Neural crest cell (in vitro differentiated cells): ENCODE results near the gene CFAP100. TPM values are rescaled to one million over a fixed set of nuclear protein-coding genes. Genes with fewer than 3 reads are reported as not detected.

Experiments
- DNase-seq: peaks from one replicate; pipeline ENCODE4 v3.0.0; 2021; ENCODE audit warnings: low read depth, mixed read lengths, low spot score
- H3K27ac Mint-ChIP-seq: one replicate; pipeline ENCODE4 v1.8.0; 2021; ENCODE audit warnings: mild to moderate bottlenecking, mixed read lengths; ENCODE audit not compliant: unreplicated experiment
- H3K27me3 Mint-ChIP-seq: 2 replicates; pipeline ENCODE4 v1.8.0; 2021; ENCODE audit warnings: low read depth, mild to moderate bottlenecking, mixed read lengths
- H3K36me3 Mint-ChIP-seq: 2 replicates; pipeline ENCODE4 v1.8.0; 2021; ENCODE audit warnings: low read depth, mild to moderate bottlenecking, mixed read lengths
- H3K4me1 Mint-ChIP-seq: 2 replicates; pipeline ENCODE4 v1.8.0; 2021; ENCODE audit warnings: mixed read lengths
- H3K4me3 Mint-ChIP-seq: one replicate; pipeline ENCODE4 v1.8.0; 2021; ENCODE audit warnings: mild to moderate bottlenecking, mixed read lengths
- H3K9me3 Mint-ChIP-seq: 2 replicates; pipeline ENCODE4 v1.8.0; 2021; ENCODE audit warnings: mixed read lengths
- CTCF ChIP-seq: fragments of 200-600 bp; sonication (generic); conservative IDR thresholded peaks from 2 replicates; pipeline ENCODE4 v1.5.0; 2021; ENCODE audit warnings: antibody characterized with exemption, mild to moderate bottlenecking
- total RNA-seq: library from RNA; stranded (reverse); gene quantifications from 2 replicates; pipeline ENCODE4 v1.2.1, GENCODE V29; 2021

CFAP100 gene
- total RNA-seq, 1 donor from 2014 or later, result 1.7 TPM

GRCh38 chr3:126435456-126436315 lies 41.0 kb downstream of the CFAP100 start:
- TF ChIP-seq CTCF, result no peak
- Mint-ChIP-seq H3K27me3 (no peaks in the 10 kb centered on the region), H3K4me3 (no peak overlapping the region), H3K9me3 (no peaks in the 10 kb centered on the region), H3K27ac (no peak overlapping the region), H3K36me3 (peaks cover 3% of the 10 kb centered on the region), H3K4me1 (peaks cover 7% of the 10 kb centered on the region)
- no peak for DNase-seq

GRCh38 chr3:126436826-126437717 lies 42.4 kb downstream of the CFAP100 start:
- H3K4me1 Mint-ChIP-seq, result peaks cover 7% of the 10 kb centered on the region
- peaks cover 3% of the 10 kb centered on the region for H3K36me3 Mint-ChIP-seq
- no peak for TF ChIP-seq CTCF
- no peaks in the 10 kb centered on the region for H3K9me3 Mint-ChIP-seq
- no peaks in the 10 kb centered on the region for H3K27me3 Mint-ChIP-seq
- no peak for DNase-seq
- H3K27ac Mint-ChIP-seq, result no peak overlapping the region
- no peak overlapping the region for H3K4me3 Mint-ChIP-seq

GRCh38 chr3:126438186-126438585 lies 43.5 kb downstream of the CFAP100 start:
- H3K27me3 Mint-ChIP-seq, result no peaks in the 10 kb centered on the region
- no peak overlapping the region for H3K4me3 Mint-ChIP-seq
- TF ChIP-seq CTCF, result no peak
- no peak for DNase-seq
- H3K36me3 Mint-ChIP-seq, result no peaks in the 10 kb centered on the region
- H3K4me1 Mint-ChIP-seq, result peaks cover 11% of the 10 kb centered on the region
- no peaks in the 10 kb centered on the region for H3K9me3 Mint-ChIP-seq
- H3K27ac Mint-ChIP-seq, result no peak overlapping the region

GRCh38 chr3:126438746-126439145 lies 44.0 kb downstream of the CFAP100 start:
- Mint-ChIP-seq H3K4me1 (peaks cover 12% of the 10 kb centered on the region), H3K36me3 (no peaks in the 10 kb centered on the region), H3K4me3 (no peak overlapping the region), H3K27ac (no peak overlapping the region), H3K9me3 (no peaks in the 10 kb centered on the region), H3K27me3 (no peaks in the 10 kb centered on the region)
- no peak for TF ChIP-seq CTCF
- no peak for DNase-seq

- no peaks in the 10 kb centered on the region for H3K36me3 Mint-ChIP-seq
- no peak for TF ChIP-seq CTCF
- DNase-seq, result no peak
- no peaks in the 10 kb centered on the region for H3K9me3 Mint-ChIP-seq
- H3K27ac Mint-ChIP-seq, result no peak overlapping the region
- H3K27me3 Mint-ChIP-seq, result no peaks in the 10 kb centered on the region
- H3K4me1 Mint-ChIP-seq, result peaks cover 8% of the 10 kb centered on the region
- H3K4me3 Mint-ChIP-seq, result no peak overlapping the region
Observed at GRCh38 chr3:126439346-126439967, 44.7 kb downstream of the CFAP100 start.
